ENCODE results near the gene RALA. TPM values are rescaled to one million over a fixed set of nuclear protein-coding genes. Genes with fewer than 3 reads are reported as not detected.
A peak's percentile ranks its signal among the peaks of the same experiment; 100 is the strongest.

RALA gene
- total RNA-seq, 1 donor from 2014 or later, result 38.8 TPM

DNA sequence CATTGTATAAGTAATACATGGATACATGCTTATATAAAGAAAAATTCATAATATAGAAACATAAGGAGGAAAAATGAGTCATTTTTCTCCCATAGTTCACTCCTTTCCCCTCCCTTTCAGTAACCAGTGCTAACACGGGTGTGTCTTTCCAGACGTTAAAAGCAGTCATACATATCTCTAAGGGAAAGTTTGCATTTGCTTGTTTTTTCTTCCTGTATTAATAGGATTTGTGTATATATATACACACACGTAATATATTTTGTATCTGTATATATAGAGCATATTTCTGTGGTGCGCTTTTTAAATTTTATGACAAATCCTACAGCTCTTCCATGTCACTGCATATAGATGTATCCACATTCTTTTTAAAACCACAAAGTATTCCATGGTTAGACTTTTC lies 78.8 kb downstream of the RALA start:
- intact Hi-C loops (cut with micrococcal nuclease), result no loop called here
- Mint-ChIP-seq H3K9me3 (no peaks in the 10 kb centered on the region), H3K27me3 (ENCODE audit: insufficient read depth) (no peaks in the 10 kb centered on the region), H3K4me1 (ENCODE audit: low read depth) (peaks cover 5% of the 10 kb centered on the region), H3K36me3 (ENCODE audit: low read depth) (peaks cover 44% of the 10 kb centered on the region), H3K27ac (no peak overlapping the region), H3K4me3 (no peak overlapping the region)
- DNase-seq (ENCODE audit: low spot score), result no peak

DNA sequence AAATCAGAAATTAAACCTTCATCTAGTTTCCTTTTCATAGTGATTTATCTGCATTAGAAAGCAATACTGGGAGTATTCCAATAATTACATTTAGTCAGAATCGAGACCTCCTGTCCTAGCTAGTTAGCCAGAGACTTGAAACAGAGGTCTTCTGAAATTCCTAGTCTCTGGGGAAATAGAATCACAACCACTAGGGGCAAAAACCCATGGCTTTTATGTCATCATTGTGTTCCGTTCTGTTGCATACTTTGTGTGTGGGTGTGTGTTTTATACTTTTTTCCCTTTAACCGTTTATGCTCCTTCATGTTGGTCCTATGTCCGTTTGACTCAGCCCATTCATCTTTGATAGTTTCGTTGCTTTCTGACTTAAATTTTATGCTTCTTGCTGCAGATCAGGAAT lies 79.8 kb downstream of the RALA start:
- Mint-ChIP-seq H3K9me3 (no peaks in the 10 kb centered on the region), H3K4me1 (ENCODE audit: low read depth) (peaks cover 5% of the 10 kb centered on the region), H3K27me3 (ENCODE audit: insufficient read depth) (no peaks in the 10 kb centered on the region), H3K36me3 (ENCODE audit: low read depth) (peaks cover 40% of the 10 kb centered on the region), H3K4me3 (no peak overlapping the region), H3K27ac (no peak overlapping the region)
- intact Hi-C loops (cut with micrococcal nuclease), result no loop called here
- no peak for DNase-seq (ENCODE audit: low spot score)

DNA sequence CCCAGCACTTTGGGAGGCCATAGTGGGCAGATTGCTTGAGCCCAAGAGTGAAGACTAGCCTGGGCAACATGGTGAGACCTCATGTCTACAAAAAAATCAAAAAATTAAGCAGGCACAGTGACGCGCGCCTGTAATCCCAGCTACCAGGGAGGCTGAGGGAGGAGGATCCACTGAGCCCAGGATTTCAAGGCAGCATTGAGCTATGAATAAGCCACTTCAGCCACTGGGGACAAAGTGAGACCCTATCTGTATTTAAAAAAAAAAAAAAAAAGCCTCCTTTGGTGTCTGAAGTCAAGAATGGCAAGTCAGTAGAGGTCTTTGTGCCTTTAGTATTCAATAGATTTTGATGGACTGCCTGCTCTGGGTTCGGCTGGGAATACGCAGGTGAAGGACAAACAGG lies 85.7 kb downstream of the RALA start:
- peaks cover 16% of the 10 kb centered on the region for H3K9me3 Mint-ChIP-seq
- no peak overlapping the region for H3K4me3 Mint-ChIP-seq
- DNase-seq (ENCODE audit: low spot score), result no peak
- H3K27me3 Mint-ChIP-seq (ENCODE audit: insufficient read depth), result peaks cover 2% of the 10 kb centered on the region
- intact Hi-C loops (cut with micrococcal nuclease), result no loop called here
- peaks cover 20% of the 10 kb centered on the region for H3K36me3 Mint-ChIP-seq (ENCODE audit: low read depth)
- H3K4me1 Mint-ChIP-seq (ENCODE audit: low read depth), result no peaks in the 10 kb centered on the region
- no peak overlapping the region for H3K27ac Mint-ChIP-seq

DNA sequence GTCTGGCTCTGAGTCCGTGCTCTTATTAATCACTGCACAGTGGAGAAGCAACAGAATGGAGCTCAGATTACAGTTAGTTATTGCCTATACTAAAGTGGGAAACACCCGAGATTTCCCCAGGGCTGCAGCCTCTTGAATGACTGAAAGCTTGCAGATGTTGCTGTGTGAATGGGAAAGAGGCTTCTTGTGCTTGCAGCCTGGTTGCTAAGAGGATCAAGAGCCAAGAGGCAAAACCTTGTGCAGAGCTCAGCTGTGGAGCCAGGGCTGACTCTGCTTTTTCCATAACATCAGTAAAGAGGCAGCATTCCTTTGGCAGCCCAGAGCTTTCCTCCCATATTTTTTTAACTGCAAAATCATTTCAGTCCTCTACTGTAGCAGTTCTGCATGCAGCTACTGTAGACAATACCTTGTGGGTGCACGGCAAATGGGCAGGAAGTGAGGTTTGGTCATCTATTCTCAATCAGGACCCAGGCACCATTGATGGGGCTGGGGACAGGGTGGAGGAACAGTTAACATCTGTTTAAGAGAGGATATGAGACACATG lies 86.5 kb downstream of the RALA start:
- intact Hi-C loops (cut with micrococcal nuclease), result no loop called here

DNA sequence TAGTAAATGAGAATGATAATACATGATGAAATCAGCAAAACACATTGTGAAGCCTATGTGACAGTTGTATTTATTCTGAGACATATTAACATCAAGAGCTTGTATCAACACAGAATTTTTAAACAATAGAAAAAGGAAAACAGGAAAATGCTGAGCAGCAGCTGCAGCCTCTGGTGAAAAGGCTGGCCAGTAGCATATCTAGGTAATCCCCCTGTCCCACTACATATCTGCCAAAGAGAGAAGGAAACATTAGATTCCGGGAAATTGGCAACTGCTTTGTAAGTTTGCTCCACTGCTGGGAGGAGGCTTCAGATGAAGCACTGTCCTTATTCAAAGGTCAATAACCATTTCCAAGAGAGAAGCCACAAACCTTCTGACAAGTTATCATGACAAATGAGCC lies 89.4 kb downstream of the RALA start:
- H3K4me3 Mint-ChIP-seq, result no peak overlapping the region
- H3K9me3 Mint-ChIP-seq, result peaks cover 37% of the 10 kb centered on the region
- H3K36me3 Mint-ChIP-seq (ENCODE audit: low read depth), result peaks cover 7% of the 10 kb centered on the region
- intact Hi-C loops (cut with micrococcal nuclease), result no loop called here
- H3K4me1 Mint-ChIP-seq (ENCODE audit: low read depth), result no peaks in the 10 kb centered on the region
- DNase-seq (ENCODE audit: low spot score), result no peak
- H3K27ac Mint-ChIP-seq, result no peak overlapping the region
- peaks cover 2% of the 10 kb centered on the region for H3K27me3 Mint-ChIP-seq (ENCODE audit: insufficient read depth)

More for the DNA sequence above, 86.5 kb downstream of the RALA start:
- peaks cover 19% of the 10 kb centered on the region for H3K36me3 Mint-ChIP-seq (ENCODE audit: low read depth)
- H3K27me3 Mint-ChIP-seq (ENCODE audit: insufficient read depth), result peaks cover 2% of the 10 kb centered on the region
- no peak for DNase-seq (ENCODE audit: low spot score)
- H3K27ac Mint-ChIP-seq, result no peak overlapping the region
- H3K9me3 Mint-ChIP-seq, result peaks cover 19% of the 10 kb centered on the region
- no peaks in the 10 kb centered on the region for H3K4me1 Mint-ChIP-seq (ENCODE audit: low read depth)
- H3K4me3 Mint-ChIP-seq, result no peak overlapping the region

DNA sequence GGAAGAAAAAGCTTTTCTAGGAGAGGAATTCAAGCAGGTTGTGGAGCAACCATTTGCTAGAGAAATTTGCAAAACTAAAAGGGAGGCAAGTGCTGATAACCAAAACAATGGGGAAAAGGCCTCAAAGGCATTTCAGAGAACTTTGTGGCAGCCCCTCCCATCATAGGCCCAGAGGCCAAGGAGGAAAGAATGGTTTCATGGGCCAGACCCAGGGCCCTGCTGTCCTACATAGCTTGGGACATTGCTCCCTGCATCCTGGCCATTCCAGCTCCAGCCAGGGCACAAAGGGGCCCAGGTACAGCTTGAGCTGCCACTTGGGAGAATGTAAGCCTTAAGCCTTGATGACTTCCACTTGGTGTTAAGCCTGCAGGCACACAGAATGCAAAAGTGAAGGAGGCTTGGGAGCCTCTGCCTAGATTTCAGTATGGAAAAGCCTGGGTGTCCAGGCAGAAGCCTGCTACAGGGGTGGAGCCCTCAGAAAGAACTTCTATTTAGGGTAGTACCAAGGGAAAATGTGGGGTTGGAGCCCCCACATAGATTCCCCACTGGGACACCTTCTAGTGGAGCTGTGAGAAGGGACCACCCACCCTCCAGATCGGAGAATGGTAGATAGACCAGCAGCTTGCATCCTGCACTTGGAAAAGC lies 91.2 kb downstream of the RALA start:
- intact Hi-C loops (cut with micrococcal nuclease), result no loop called here
- H3K27ac Mint-ChIP-seq, result no peak overlapping the region
- H3K27me3 Mint-ChIP-seq (ENCODE audit: insufficient read depth), result peaks cover 2% of the 10 kb centered on the region
- no peak for DNase-seq (ENCODE audit: low spot score)
- H3K36me3 Mint-ChIP-seq (ENCODE audit: low read depth), result peaks cover 6% of the 10 kb centered on the region
- no peak overlapping the region for H3K4me3 Mint-ChIP-seq
- H3K9me3 Mint-ChIP-seq, result peaks cover 41% of the 10 kb centered on the region
- no peaks in the 10 kb centered on the region for H3K4me1 Mint-ChIP-seq (ENCODE audit: low read depth)

DNA sequence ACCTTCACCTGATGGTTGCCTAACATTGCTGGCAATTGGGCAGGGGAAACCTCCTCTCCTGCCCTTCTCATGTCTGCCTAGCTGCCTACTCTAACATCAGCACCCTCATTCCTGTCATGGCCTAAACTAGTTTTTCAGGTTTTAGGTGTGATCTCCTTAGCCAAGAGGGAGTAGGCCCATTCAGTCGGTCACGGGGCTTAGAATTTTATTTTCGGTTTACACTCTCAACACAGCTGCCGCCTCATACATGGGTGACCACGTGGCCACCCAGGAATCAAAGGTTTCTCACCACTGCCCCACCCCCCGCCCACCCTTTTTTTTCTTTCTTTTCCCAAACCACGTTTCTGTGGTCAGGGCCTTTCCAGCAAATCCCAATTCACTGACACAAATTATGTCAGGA lies 97.2 kb downstream of the RALA start:
- Mint-ChIP-seq H3K4me3 (no peak overlapping the region), H3K4me1 (ENCODE audit: low read depth) (peaks cover 6% of the 10 kb centered on the region), H3K9me3 (peaks cover 14% of the 10 kb centered on the region), H3K27me3 (ENCODE audit: insufficient read depth) (peaks cover 7% of the 10 kb centered on the region), H3K27ac (peak overlapping the region; percentile 0), H3K36me3 (ENCODE audit: low read depth) (no peaks in the 10 kb centered on the region)
- intact Hi-C loops (cut with micrococcal nuclease), result no loop called here
- no peak for DNase-seq (ENCODE audit: low spot score)

DNA sequence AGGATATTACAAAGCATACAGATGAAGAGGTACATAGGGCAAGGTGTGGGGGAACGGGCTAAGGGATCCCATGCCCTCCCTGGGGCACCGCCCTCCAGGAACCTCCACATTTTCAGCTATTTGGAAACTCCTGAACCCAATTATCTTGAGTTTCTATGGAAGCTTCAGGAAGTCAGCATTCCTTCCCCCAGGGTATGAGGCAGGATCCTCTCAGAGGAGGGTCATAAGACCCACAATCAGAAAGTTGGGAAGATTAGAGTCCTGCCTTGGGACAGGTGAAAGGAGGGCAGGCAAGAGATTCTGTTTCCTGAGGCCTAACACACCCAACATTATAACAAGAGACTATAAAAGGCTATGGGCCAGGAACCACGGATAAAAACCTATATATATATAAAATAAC lies 98.0 kb downstream of the RALA start:
- peaks cover 7% of the 10 kb centered on the region for H3K27me3 Mint-ChIP-seq (ENCODE audit: insufficient read depth)
- H3K4me1 Mint-ChIP-seq (ENCODE audit: low read depth), result peaks cover 6% of the 10 kb centered on the region
- no peak overlapping the region for H3K27ac Mint-ChIP-seq
- DNase-seq (ENCODE audit: low spot score), result no peak
- H3K9me3 Mint-ChIP-seq, result peaks cover 9% of the 10 kb centered on the region
- no peaks in the 10 kb centered on the region for H3K36me3 Mint-ChIP-seq (ENCODE audit: low read depth)
- intact Hi-C loops (cut with micrococcal nuclease), result no loop called here
- no peak overlapping the region for H3K4me3 Mint-ChIP-seq

DNA sequence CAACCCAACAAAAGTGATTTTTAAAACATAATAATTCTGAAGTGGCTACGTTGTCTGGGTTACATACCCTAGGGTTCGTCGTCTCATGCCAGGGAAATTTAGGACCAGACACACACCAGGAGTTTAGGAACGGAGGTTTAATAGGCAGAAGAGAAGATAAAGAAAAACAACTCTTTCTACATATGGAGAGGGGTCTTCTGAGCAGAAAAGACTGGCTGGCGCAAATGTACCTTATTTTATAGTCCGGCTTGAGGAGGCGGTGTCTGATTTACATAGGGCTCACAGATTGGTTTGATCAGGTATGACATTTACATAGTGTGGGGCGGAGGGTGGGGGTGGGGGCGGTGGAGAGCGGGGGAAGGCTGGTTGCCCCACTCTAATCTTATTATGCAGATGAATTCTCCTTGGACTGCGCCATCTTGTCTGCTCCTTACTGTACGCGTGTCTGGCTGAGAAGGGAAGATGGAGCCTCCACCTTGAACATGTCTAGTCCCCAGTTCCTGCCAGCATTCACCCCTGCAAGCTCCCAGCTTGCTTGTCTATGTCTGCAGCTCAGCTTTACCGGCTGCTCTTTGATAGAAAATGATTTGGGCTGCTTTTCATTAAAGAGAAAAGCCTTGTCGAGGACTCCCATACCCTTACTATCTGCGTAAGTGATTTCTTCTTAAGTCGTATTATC lies 98.7 kb downstream of the RALA start:
- peaks cover 4% of the 10 kb centered on the region for H3K9me3 Mint-ChIP-seq
- H3K27ac Mint-ChIP-seq, result no peak overlapping the region
- H3K27me3 Mint-ChIP-seq (ENCODE audit: insufficient read depth), result peaks cover 10% of the 10 kb centered on the region
- DNase-seq (ENCODE audit: low spot score), result no peak
- H3K36me3 Mint-ChIP-seq (ENCODE audit: low read depth), result no peaks in the 10 kb centered on the region
- H3K4me1 Mint-ChIP-seq (ENCODE audit: low read depth), result peaks cover 6% of the 10 kb centered on the region
- no peak overlapping the region for H3K4me3 Mint-ChIP-seq
- intact Hi-C loops (cut with micrococcal nuclease), result no loop called here

DNA sequence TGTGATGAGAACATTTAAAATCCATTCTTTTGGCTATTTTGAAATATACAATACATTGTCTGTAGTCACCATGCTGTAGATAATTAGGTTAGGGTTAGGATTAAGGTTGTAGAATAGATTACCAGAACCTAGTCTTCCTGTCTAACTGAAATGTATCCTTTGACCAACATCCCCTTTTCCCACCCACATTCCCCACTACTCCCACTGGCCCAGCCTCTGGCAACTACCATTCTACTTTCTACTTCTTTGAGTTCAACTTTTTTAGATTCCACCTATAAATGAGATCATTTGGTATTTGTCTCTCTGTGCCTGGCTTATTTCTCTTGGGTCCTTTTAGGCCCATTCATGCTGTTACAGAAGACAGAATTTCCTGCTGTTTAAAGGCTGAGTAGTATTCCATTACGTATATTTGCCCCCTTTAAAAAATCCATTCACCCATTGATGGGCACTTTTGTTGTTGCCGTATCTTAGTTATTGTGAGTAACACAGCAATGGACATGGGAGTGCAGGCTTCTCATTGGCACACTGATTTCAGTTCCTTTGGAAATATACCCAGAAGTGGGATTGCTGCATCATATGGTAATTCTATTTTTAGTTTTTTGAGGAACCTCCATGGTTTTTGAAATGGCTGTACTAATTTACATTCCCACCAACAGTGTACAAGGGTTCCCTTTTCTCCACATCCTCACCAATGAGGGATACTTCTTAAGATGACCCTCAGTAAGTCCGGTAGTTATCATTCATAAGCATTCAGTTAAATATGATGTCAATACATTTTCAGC lies 104.0 kb downstream of the RALA start:
- H3K27ac Mint-ChIP-seq, result no peak overlapping the region
- no peak overlapping the region for H3K4me3 Mint-ChIP-seq
- intact Hi-C loops (cut with micrococcal nuclease), result no loop called here
- H3K4me1 Mint-ChIP-seq (ENCODE audit: low read depth), result peaks cover 11% of the 10 kb centered on the region
- H3K36me3 Mint-ChIP-seq (ENCODE audit: low read depth), result peaks cover 2% of the 10 kb centered on the region
- peaks cover 14% of the 10 kb centered on the region for H3K27me3 Mint-ChIP-seq (ENCODE audit: insufficient read depth)
- DNase-seq (ENCODE audit: low spot score), result no peak
- no peaks in the 10 kb centered on the region for H3K9me3 Mint-ChIP-seq

DNA sequence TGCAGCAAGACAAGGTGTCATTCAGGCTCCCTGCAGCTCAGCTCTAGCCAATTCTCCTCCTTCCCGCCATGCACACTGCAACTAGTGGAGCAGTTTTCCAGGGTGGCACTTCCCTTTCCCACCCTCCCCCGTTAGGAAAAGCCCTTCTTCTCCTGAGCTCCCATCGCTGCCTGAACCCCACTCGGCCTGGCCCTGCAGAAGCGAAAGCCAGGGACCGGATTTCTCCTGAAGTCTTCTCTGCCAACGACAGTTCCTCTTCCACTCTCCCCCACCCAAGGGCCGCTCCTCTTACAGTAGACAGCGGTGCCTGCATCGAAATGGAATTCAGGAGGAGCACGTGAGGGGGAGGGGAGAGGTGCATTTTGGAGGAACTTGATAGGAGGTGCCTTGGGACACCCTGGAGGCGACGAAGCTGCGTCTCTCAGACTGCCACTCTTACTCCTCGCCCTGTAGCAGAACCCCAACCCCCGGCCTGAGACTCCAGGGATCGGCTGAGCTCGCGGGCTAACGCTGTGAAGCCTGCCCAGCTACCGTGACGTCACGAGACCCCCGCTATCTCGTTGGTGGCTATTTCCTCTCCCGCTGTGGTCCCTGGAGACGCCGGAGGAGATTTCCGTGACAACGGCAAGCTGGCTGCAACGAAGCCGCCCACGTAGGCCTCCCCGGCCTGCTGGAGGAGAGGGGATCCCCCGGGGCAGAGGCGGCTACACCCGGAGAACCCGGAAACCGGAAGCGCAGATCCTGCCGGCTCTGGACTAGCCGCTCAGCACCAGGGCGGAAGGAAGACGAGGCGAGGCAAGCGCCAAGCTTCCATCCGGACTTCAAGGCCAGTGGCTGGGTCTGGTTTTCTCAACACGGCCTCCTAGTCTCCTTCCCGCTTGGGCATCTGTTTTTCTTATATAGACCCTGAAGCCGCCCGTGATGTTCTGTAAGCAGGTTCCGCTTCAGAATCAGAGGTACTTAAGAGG lies 109.7 kb downstream of the RALA start:
- intact Hi-C loops (cut with micrococcal nuclease), result loop anchor here (1.0 to 2.0 kb wide), 7 partner anchors 9 to 401 kb away; partner anchors contain the start of genes MPLKIP, RALA and YAE1
- H3K4me1 Mint-ChIP-seq (ENCODE audit: low read depth), result peaks cover 46% of the 10 kb centered on the region
- DNase-seq (ENCODE audit: low spot score), result peak; percentile 97
- peak overlapping the region; percentile 95 for H3K27ac Mint-ChIP-seq
- peaks cover 9% of the 10 kb centered on the region for H3K36me3 Mint-ChIP-seq (ENCODE audit: low read depth)
- no peaks in the 10 kb centered on the region for H3K9me3 Mint-ChIP-seq
- peaks cover 6% of the 10 kb centered on the region for H3K27me3 Mint-ChIP-seq (ENCODE audit: insufficient read depth)
- H3K4me3 Mint-ChIP-seq, result peak overlapping the region; percentile 86
